IMR-90 (cell line): ENCODE data around the gene PSG1. TPM values are rescaled to one million over a fixed set of nuclear protein-coding genes. Genes with fewer than 3 reads are reported as not detected.
"Not testable (repeated sequence)": the region's sequence is repeated elsewhere in the genome, so short reads cannot be mapped to it uniquely, and the experiment has no call there.

Experiments
- ATAC-seq: fragments of 200-7000 bp; cut with Tn5 transposase; 2 replicates; pipeline ENCODE4 v1.9.1; 2020; ENCODE audit warnings: low read depth, mild to moderate bottlenecking, moderate library complexity
- BruUV-seq: library from RNA; stranded (reverse); fragments of 400-500 nt; replicated peaks from 2 replicates; lab custom pipeline; 2021; lab: Mats Ljungman, UMichigan
- CTCF ChIA-PET: fragments of 300-600 bp; formaldehyde crosslinking; extraction: SDS; loops from one replicate; lab custom pipeline; 2021; ENCODE audit warnings: antibody characterized with exemption; lab: Yijun Ruan, JAX
- POLR2A ChIA-PET: fragments of 300-600 bp; sonication (Branson Sonifier 250); formaldehyde crosslinking; loops from one replicate; lab custom pipeline; 2022; ENCODE audit warnings: antibody characterized with exemption; ENCODE audit not compliant: unreplicated experiment; lab: Charles Lee
- DNase-seq: peaks from one replicate; pipeline ENCODE4 v3.0.0; 2013
- H2AFZ ChIP-seq: replicated peaks from 2 replicates; pipeline ENCODE3; 2013; ENCODE audit warnings: low read length, mild to moderate bottlenecking; ENCODE audit not compliant: poor library complexity
- H2AK5ac ChIP-seq: 2 replicates; pipeline ENCODE4 v1.6.1; 2013; ENCODE audit warnings: low read depth, low read length, inconsistent platforms
- H2AK9ac ChIP-seq: replicated peaks from 2 replicates; pipeline ENCODE3; 2013; ENCODE audit warnings: mild to moderate bottlenecking, low read depth, low read length, moderate library complexity; ENCODE audit not compliant: poor library complexity
- H2BK120ac ChIP-seq: 2 replicates; pipeline ENCODE4 v1.6.1; 2013; ENCODE audit warnings: low read depth, low read length, inconsistent platforms
- H2BK15ac ChIP-seq: 3 replicates; pipeline ENCODE4 v1.6.1; 2013; ENCODE audit warnings: low read depth, low read length, inconsistent platforms
- H2BK20ac ChIP-seq: 2 replicates; pipeline ENCODE4 v1.6.1; 2013; ENCODE audit warnings: low read depth, mild to moderate bottlenecking, inconsistent platforms, low read length, moderate library complexity
- H2BK5ac ChIP-seq: 2 replicates; pipeline ENCODE4 v1.6.1; 2013; ENCODE audit warnings: mild to moderate bottlenecking, low read depth, low read length, inconsistent platforms; ENCODE audit not compliant: poor library complexity, severe bottlenecking
- H3K14ac ChIP-seq: replicated peaks from 2 replicates; pipeline ENCODE4 v1.6.1; 2013; ENCODE audit warnings: low read depth, low read length, inconsistent platforms
- H3K18ac ChIP-seq: 2 replicates; pipeline ENCODE4 v1.6.1; 2013; ENCODE audit warnings: low read depth, low read length, control low read depth
- H3K23ac ChIP-seq: 2 replicates; pipeline ENCODE4 v1.6.1; 2013; ENCODE audit warnings: low read depth, low read length, inconsistent platforms
- H3K27ac ChIP-seq: 2 replicates; pipeline ENCODE4 v1.5.1; 2013; ENCODE audit warnings: mild to moderate bottlenecking, control low read depth, low read length; ENCODE audit not compliant: insufficient read depth
- H3K27me3 ChIP-seq: 2 replicates; pipeline ENCODE4 v1.6.1; 2013; ENCODE audit warnings: low read length; ENCODE audit not compliant: control insufficient read depth, insufficient read depth
- H3K36me3 ChIP-seq: 2 replicates; pipeline ENCODE4 v1.6.1; 2013; ENCODE audit warnings: low read length, mixed read lengths; ENCODE audit not compliant: control insufficient read depth, insufficient read depth
- H3K4ac ChIP-seq: 2 replicates; pipeline ENCODE4 v1.6.1; 2013; ENCODE audit warnings: low read depth, low read length, inconsistent platforms
- H3K4me1 ChIP-seq: 2 replicates; pipeline ENCODE4 v1.6.1; 2013; ENCODE audit warnings: low read length, mixed read lengths; ENCODE audit not compliant: control insufficient read depth, insufficient read depth
- H3K4me2 ChIP-seq: 2 replicates; pipeline ENCODE4 v1.6.1; 2013; ENCODE audit warnings: low read depth, mild to moderate bottlenecking, control low read depth, low read length, moderate library complexity
- H3K4me3 ChIP-seq: 2 replicates; pipeline ENCODE4 v1.5.1; 2013; ENCODE audit warnings: low read depth, mild to moderate bottlenecking, control low read depth, low read length, moderate library complexity; ENCODE audit not compliant: insufficient read depth
- H3K56ac ChIP-seq: 2 replicates; pipeline ENCODE4 v1.6.1; 2013; ENCODE audit warnings: low read length, inconsistent platforms; ENCODE audit not compliant: insufficient read depth; ENCODE audit errors: extremely low read depth
- H3K79me1 ChIP-seq, 2 experiments: 2 replicates each; pipeline ENCODE4 v1.6.1; 2013; ENCODE audit warnings: low read length in 2 of 2, inconsistent platforms in 1 of 2, low read depth in 1 of 2
- H3K9ac ChIP-seq: 2 replicates; pipeline ENCODE4 v1.6.1; 2013; ENCODE audit warnings: low read depth, low read length, control low read depth
- H3K9me1 ChIP-seq: 2 replicates; pipeline ENCODE4 v1.6.1; 2013; ENCODE audit warnings: low read length, inconsistent platforms; ENCODE audit not compliant: insufficient read depth
- H3K9me3 ChIP-seq: 2 replicates; pipeline ENCODE4 v1.6.1; 2013; ENCODE audit warnings: low read length; ENCODE audit not compliant: control insufficient read depth, insufficient read depth
- H4K20me1 ChIP-seq: 2 replicates; pipeline ENCODE4 v1.6.1; 2013; ENCODE audit warnings: low read length, inconsistent platforms; ENCODE audit not compliant: insufficient read depth
- H4K5ac ChIP-seq: 2 replicates; pipeline ENCODE4 v1.6.1; 2013; ENCODE audit warnings: mild to moderate bottlenecking, low read depth, low read length, control low read depth
- H4K8ac ChIP-seq, 2 experiments: 2 replicates each; pipeline ENCODE4 v1.6.1; 2013; ENCODE audit warnings: low read depth in 2 of 2, low read length in 2 of 2, control low read depth in 1 of 2, inconsistent platforms in 1 of 2
- H4K91ac ChIP-seq: 2 replicates; pipeline ENCODE4 v1.6.1; 2013; ENCODE audit warnings: low read depth, low read length, inconsistent platforms; ENCODE audit not compliant: insufficient read depth
- WGBS, 2 experiments: methylation state at CpG; one replicate each; pipeline versions ENCODE4 v1.1.5 to v1.1.7; 2013; ENCODE audit warnings: missing lambda C conversion rate in 2 of 2; ENCODE audit not compliant: insufficient read length in 1 of 2; ENCODE audit errors: extremely low coverage in 2 of 2; 5-methylcytosine and 5-hydroxymethylcytosine counted together
- dilution Hi-C: fragments of 300-500 bp; cut with HindIII; formaldehyde crosslinking; loops from one replicate; pipeline ENCODE4 v1.14.3; 2018; ENCODE audit warnings: low sequenced_read_pairs; ENCODE audit not compliant: unreplicated experiment
- in situ Hi-C: fragments of 300-500 bp; cut with MboI; formaldehyde crosslinking; loops from 3 replicates; pipeline ENCODE4 v1.14.3; 2019; ENCODE audit warnings: low sequenced_read_pairs, inconsistent platforms, mixed read lengths
- intact Hi-C: fragments of 100-400 bp; cut with micrococcal nuclease; formaldehyde crosslinking; loops from 2 replicates; pipeline ENCODE4 v1.10.0; 2022
- polyA plus RNA-seq, 3 experiments: library from polyadenylated mRNA; depleted of rRNA; stranded (reverse); fragments of >200 nt; gene quantifications; 2 replicates each; pipeline ENCODE4 v1.2.3, GENCODE V29; 2012; ENCODE audit warnings: low replicate concordance in 1 of 3
- total RNA-seq: library from RNA; depleted of rRNA; stranded (reverse); fragments of >200 nt; gene quantifications from 2 replicates; pipeline ENCODE4 v1.2.3, GENCODE V29; 2012

The PSG1 gene
- total and polyA plus RNA-seq, 2 of the 4 experiments (the other 2 are of a cell fraction) = 0.90 to 2.5 TPM

- H2BK15ac ChIP-seq, H2BK20ac ChIP-seq, CTCF ChIA-PET: not testable (repeated sequence)
Measured at GRCh38 chr19:42918377-42919069, 39.0 kb upstream of the PSG1 start.

GRCh38 chr19:42917634-42918033 is 38.1 kb upstream of the PSG1 start, which contains the start of gene PSG6:
PSG6 (minus strand) TSS chr19:42917894; CDS start chr19:42917792, 102 bp downstream.
- H3K4ac ChIP-seq = peak within 1 kb of the TSS; percentile 65
- peak within 1 kb of the TSS; percentile 70 for H2BK5ac ChIP-seq
- H2AK5ac ChIP-seq = peak within 1 kb of the TSS; percentile 90
- H3K9ac ChIP-seq, H3K36me3 ChIP-seq, H3K79me1 ChIP-seq, BruUV-seq, H3K56ac ChIP-seq, H3K27ac ChIP-seq, H3K4me1 ChIP-seq, H3K4me3 ChIP-seq, H3K27me3 ChIP-seq, CTCF ChIA-PET, H3K14ac ChIP-seq, H2AFZ ChIP-seq, DNase-seq, H3K9me1 ChIP-seq, intact Hi-C loops, dilution Hi-C loops, POLR2A ChIA-PET, H4K20me1 ChIP-seq, H3K4me2 ChIP-seq, ATAC-seq, H3K23ac ChIP-seq, H2AK9ac ChIP-seq, H3K9me3 ChIP-seq: not testable (repeated sequence)
- peak within 1 kb of the TSS; percentile 17; the same call in 1 of the 3 replicates for H2BK15ac ChIP-seq
- H3K18ac ChIP-seq = peak within 1 kb of the TSS; percentile 48; the same call in 1 of the 2 replicates
- peak within 1 kb of the TSS; percentile 67; the same call in 1 of the 2 replicates for H2BK20ac ChIP-seq
- in situ Hi-C loops = loop anchor here (10.0 kb wide), 1 partner anchor 223 kb away; no protein-coding TSS in a partner anchor
- H4K8ac ChIP-seq = 0 out of 4 replicates have a peak within 1 kb of the TSS, but pooled peaks of 1 of the 2 experiments have one; percentile 17
- H4K91ac ChIP-seq = peak within 1 kb of the TSS; percentile 62
- peak within 1 kb of the TSS; percentile 17; the same call in 1 of the 2 replicates for H4K5ac ChIP-seq
- H2BK120ac ChIP-seq = peak within 1 kb of the TSS; percentile 68
- no CpG with 5 or more reads among the region's 1 CpG for WGBS, 2 experiments

More at GRCh38 chr19:42918377-42919069, 39.0 kb upstream of the PSG1 start:
- peak overlapping the region; percentile 2; the same call in 1 of the 2 replicates for H3K4ac ChIP-seq
- peak overlapping the region; percentile 24; the same call in 1 of the 2 replicates for H2AK5ac ChIP-seq
- H4K20me1 ChIP-seq, dilution Hi-C loops, H3K9me3 ChIP-seq, H3K27me3 ChIP-seq, BruUV-seq, H2AK9ac ChIP-seq, POLR2A ChIA-PET, H3K4me1 ChIP-seq, H4K91ac ChIP-seq, H3K14ac ChIP-seq, H3K9ac ChIP-seq, H3K9me1 ChIP-seq, H4K5ac ChIP-seq, H3K4me2 ChIP-seq, intact Hi-C loops, H2BK5ac ChIP-seq, H3K36me3 ChIP-seq, H3K56ac ChIP-seq, H2AFZ ChIP-seq, ATAC-seq, DNase-seq, H3K79me1 ChIP-seq, H3K4me3 ChIP-seq, H3K18ac ChIP-seq, H3K27ac ChIP-seq, H3K23ac ChIP-seq: not testable (repeated sequence)
- WGBS, 2 experiments = no CpG with 5 or more reads among the region's 15 CpGs
- peak overlapping the region; percentile 60; the same call in 1 of the 2 replicates for H2BK120ac ChIP-seq
- H4K8ac ChIP-seq = 0 out of 4 replicates have a peak overlapping the region, but pooled peaks of 1 of the 2 experiments have one; percentile 17
- in situ Hi-C loops = loop anchor here (10.0 kb wide), 1 partner anchor 224 kb away; no protein-coding TSS in a partner anchor
